CD8-positive, alpha-beta memory T cell (primary cell): ENCODE data around the gene MCF2L2. TPM values are rescaled to one million over a fixed set of nuclear protein-coding genes. Genes with fewer than 3 reads are reported as not detected.
A peak's percentile ranks its signal among the peaks of the same experiment; 100 is the strongest.

Experiments used
- CTCF ChIA-PET: fragments of 350-600 bp; sonication (Branson Sonifier 250); formaldehyde crosslinking; loops from one replicate; lab custom pipeline; 2021; ENCODE audit warnings: antibody characterized with exemption; lab: Charles Lee
- POLR2A ChIA-PET: fragments of 350-600 bp; sonication (Branson Sonifier 250); formaldehyde crosslinking; loops from one replicate; lab custom pipeline; 2021; ENCODE audit warnings: antibody characterized with exemption; lab: Charles Lee
- DNase-seq, 5 donors: peaks; one replicate each; pipeline versions ENCODE4 v3.0.0 to v3.0.0-alpha.2; 2020 to 2022; ENCODE audit warnings: mixed read lengths in 1 of 5
- H3K27ac ChIP-seq: one replicate; pipeline ENCODE4 v1.7.0; 2013; ENCODE audit warnings: low read depth, mild to moderate bottlenecking, low read length, moderate library complexity
- H3K27me3 ChIP-seq: 2 replicates; pipeline ENCODE4 v1.7.0; 2013; ENCODE audit warnings: low read length, mild to moderate bottlenecking; ENCODE audit not compliant: insufficient read depth, poor library complexity, severe bottlenecking
- H3K36me3 ChIP-seq: 2 replicates; pipeline ENCODE4 v1.7.0; 2013; ENCODE audit warnings: mild to moderate bottlenecking, low read length, moderate library complexity; ENCODE audit not compliant: insufficient read depth
- H3K4me1 ChIP-seq: 2 replicates; pipeline ENCODE4 v1.7.0; 2013; ENCODE audit warnings: mild to moderate bottlenecking, low read length, moderate library complexity; ENCODE audit not compliant: insufficient read depth
- H3K4me3 ChIP-seq: 2 replicates; pipeline ENCODE4 v1.7.0; 2013; ENCODE audit warnings: mild to moderate bottlenecking, low read length
- H3K9me3 ChIP-seq: 2 replicates; pipeline ENCODE4 v1.7.0; 2013; ENCODE audit warnings: mild to moderate bottlenecking, low read length
- H3K27ac Mint-ChIP-seq, 8 donors: one replicate each; pipeline ENCODE4 v1.8.0; 2020 to 2021; ENCODE audit warnings: mixed read lengths in 8 of 8, mild to moderate bottlenecking in 6 of 8, inconsistent platforms in 3 of 8, moderate library complexity in 3 of 8
- H3K27me3 Mint-ChIP-seq, 2 donors: one replicate each; pipeline ENCODE4 v1.8.0; 2020 to 2021; ENCODE audit warnings: mixed read lengths in 2 of 2, mild to moderate bottlenecking in 1 of 2, moderate library complexity in 1 of 2
- H3K36me3 Mint-ChIP-seq, 3 donors: one replicate each; pipeline ENCODE4 v1.8.0; 2020 to 2021; ENCODE audit warnings: mixed read lengths in 3 of 3, inconsistent platforms in 1 of 3, mild to moderate bottlenecking in 1 of 3
- H3K4me1 Mint-ChIP-seq, 3 donors: one replicate each; pipeline ENCODE4 v1.8.0; 2020 to 2021; ENCODE audit warnings: mixed read lengths in 3 of 3, inconsistent platforms in 1 of 3, mild to moderate bottlenecking in 1 of 3
- H3K4me3 Mint-ChIP-seq, 7 donors: one replicate each; pipeline ENCODE4 v1.8.0; 2020 to 2021; ENCODE audit warnings: mixed read lengths in 7 of 7, mild to moderate bottlenecking in 6 of 7, moderate library complexity in 4 of 7, inconsistent platforms in 2 of 7
- H3K9me3 Mint-ChIP-seq, 5 donors: one replicate each; pipeline ENCODE4 v1.8.0; 2020 to 2022; ENCODE audit warnings: mixed read lengths in 5 of 5, mild to moderate bottlenecking in 3 of 5, moderate library complexity in 2 of 5, inconsistent platforms in 1 of 5
- polyA plus RNA-seq: library from polyadenylated mRNA; unstranded; fragments of 300-500 nt; fragmentation: Illumina TruSeq; gene quantifications from one replicate; pipeline ENCODE4 v1.2.3, GENCODE V29; 2021
- total RNA-seq, 2 experiments: library from RNA; stranded (reverse); gene quantifications; one replicate each; pipeline ENCODE4 v1.2.3, GENCODE V29; 2021

The MCF2L2 gene
- total and polyA plus RNA-seq, 3 experiments from 2014 or later = 0.78 to 3.5 (median 2.8) TPM

GRCh38 chr3:183339461-183340086 is 88.8 kb downstream of the MCF2L2 start:
- DNase-seq = no peak
- Histone ChIP-seq H3K9me3 (no peaks in the 10 kb centered on the region), H3K36me3 (no peaks in the 10 kb centered on the region), H3K27ac (no peak overlapping the region), H3K27me3 (no peaks in the 10 kb centered on the region), H3K4me1 (no peaks in the 10 kb centered on the region), H3K4me3 (no peak overlapping the region)
- Mint-ChIP-seq H3K27ac (no peak overlapping the region), H3K4me1 (peaks cover 6 to 9% (median 8%) of the 10 kb centered on the region in 3 donors), H3K9me3 (peaks cover 0 to 1% (median 0%) of the 10 kb centered on the region in 5 donors), H3K36me3 (peaks cover 4 to 12% (median 5%) of the 10 kb centered on the region in 3 donors), H3K4me3 (no peak overlapping the region), H3K27me3 (peaks cover 0 to 1% of the 10 kb centered on the region in 2 donors)
- POLR2A ChIA-PET = no interaction called here
- CTCF ChIA-PET = no interaction called here

DNA sequence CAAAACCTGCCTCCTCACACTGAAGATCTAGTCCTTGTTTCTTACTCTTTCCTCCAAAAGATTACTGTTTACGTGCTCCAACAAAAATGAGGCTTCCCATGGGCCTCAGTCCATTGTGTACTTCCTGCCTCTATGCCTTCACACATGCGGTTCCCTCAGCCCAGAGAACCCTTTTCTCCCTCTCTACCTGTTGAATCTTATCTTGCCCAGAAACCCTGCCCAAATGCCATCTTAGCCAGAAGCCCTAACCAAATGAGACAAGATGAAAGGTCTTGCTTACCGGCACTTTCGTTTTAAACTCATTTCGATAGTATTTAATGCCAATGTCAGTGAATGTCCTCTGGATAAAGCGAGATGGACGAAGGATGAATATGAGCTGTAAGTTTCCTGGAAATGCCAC is 89.9 kb downstream of the MCF2L2 start:
- no peak overlapping the region for H3K27ac ChIP-seq
- peaks cover 6 to 9% (median 8%) of the 10 kb centered on the region in 3 donors for H3K4me1 Mint-ChIP-seq
- H3K4me3 ChIP-seq = no peak overlapping the region
- POLR2A ChIA-PET = no interaction called here
- no peaks in the 10 kb centered on the region for H3K27me3 ChIP-seq
- CTCF ChIA-PET = no interaction called here
- H3K27me3 Mint-ChIP-seq = no peaks in the 10 kb centered on the region
- DNase-seq = no peak
- H3K9me3 ChIP-seq = no peaks in the 10 kb centered on the region
- H3K9me3 Mint-ChIP-seq = no peaks in the 10 kb centered on the region
- H3K27ac Mint-ChIP-seq = no peak overlapping the region
- H3K36me3 ChIP-seq = no peaks in the 10 kb centered on the region
- peaks cover 4 to 14% (median 5%) of the 10 kb centered on the region in 3 donors for H3K36me3 Mint-ChIP-seq
- no peaks in the 10 kb centered on the region for H3K4me1 ChIP-seq
- H3K4me3 Mint-ChIP-seq = no peak overlapping the region

- Mint-ChIP-seq H3K9me3 (no peaks in the 10 kb centered on the region), H3K36me3 (peaks cover 5 to 6% (median 5%) of the 10 kb centered on the region in 3 donors), H3K4me3 (no peak overlapping the region), H3K4me1 (no peaks in the 10 kb centered on the region), H3K27me3 (peaks cover 0 to 1% of the 10 kb centered on the region in 2 donors), H3K27ac (no peak overlapping the region)
- ChIA-PET CTCF (no interaction called here), POLR2A (no interaction called here)
- no peaks in the 10 kb centered on the region for H3K36me3 ChIP-seq
- no peak overlapping the region for H3K27ac ChIP-seq
- H3K4me3 ChIP-seq = no peak overlapping the region
- no peaks in the 10 kb centered on the region for H3K9me3 ChIP-seq
- no peaks in the 10 kb centered on the region for H3K27me3 ChIP-seq
- DNase-seq = no peak
- H3K4me1 ChIP-seq = no peaks in the 10 kb centered on the region
These were observed 95.9 kb downstream of the MCF2L2 start for GRCh38 chr3:183332487-183332886.

GRCh38 chr3:183331498-183331897 is 96.9 kb downstream of the MCF2L2 start:
- POLR2A ChIA-PET = no interaction called here
- Histone ChIP-seq H3K4me1 (no peaks in the 10 kb centered on the region), H3K36me3 (no peaks in the 10 kb centered on the region), H3K9me3 (no peaks in the 10 kb centered on the region), H3K27me3 (no peaks in the 10 kb centered on the region), H3K27ac (peak overlapping the region; percentile 29), H3K4me3 (no peak overlapping the region)
- no peaks in the 10 kb centered on the region for H3K4me1 Mint-ChIP-seq
- peaks cover 0 to 1% of the 10 kb centered on the region in 2 donors for H3K27me3 Mint-ChIP-seq
- peaks cover 2 to 6% (median 5%) of the 10 kb centered on the region in 3 donors for H3K36me3 Mint-ChIP-seq
- no peak overlapping the region for H3K27ac Mint-ChIP-seq
- no peak for DNase-seq
- CTCF ChIA-PET = no interaction called here
- H3K4me3 Mint-ChIP-seq = no peak overlapping the region
- H3K9me3 Mint-ChIP-seq = no peaks in the 10 kb centered on the region

GRCh38 chr3:183330881-183331280 is 97.5 kb downstream of the MCF2L2 start:
- CTCF ChIA-PET = no interaction called here
- Mint-ChIP-seq H3K27ac (peak overlapping the region in 1 of 8 donors; percentile 43), H3K9me3 (no peaks in the 10 kb centered on the region), H3K4me1 (no peaks in the 10 kb centered on the region), H3K27me3 (peaks cover 0 to 1% of the 10 kb centered on the region in 2 donors), H3K36me3 (peaks cover 2 to 7% (median 5%) of the 10 kb centered on the region in 3 donors), H3K4me3 (no peak overlapping the region)
- H3K4me1 ChIP-seq = no peaks in the 10 kb centered on the region
- H3K27ac ChIP-seq = peak overlapping the region; percentile 29
- H3K9me3 ChIP-seq = no peaks in the 10 kb centered on the region
- no peak overlapping the region for H3K4me3 ChIP-seq
- no peak for DNase-seq
- no peaks in the 10 kb centered on the region for H3K27me3 ChIP-seq
- H3K36me3 ChIP-seq = no peaks in the 10 kb centered on the region
- POLR2A ChIA-PET = no interaction called here

GRCh38 chr3:183329543-183329942 is 98.9 kb downstream of the MCF2L2 start:
- no peaks in the 10 kb centered on the region for H3K27me3 ChIP-seq
- Mint-ChIP-seq H3K36me3 (peaks cover 2 to 7% (median 5%) of the 10 kb centered on the region in 3 donors), H3K4me1 (no peaks in the 10 kb centered on the region), H3K27ac (no peak overlapping the region), H3K27me3 (peaks cover 0 to 1% of the 10 kb centered on the region in 2 donors), H3K4me3 (no peak overlapping the region), H3K9me3 (no peaks in the 10 kb centered on the region)
- H3K36me3 ChIP-seq = no peaks in the 10 kb centered on the region
- no peaks in the 10 kb centered on the region for H3K9me3 ChIP-seq
- H3K27ac ChIP-seq = no peak overlapping the region
- H3K4me3 ChIP-seq = no peak overlapping the region
- CTCF ChIA-PET = no interaction called here
- POLR2A ChIA-PET = no interaction called here
- no peak for DNase-seq
- no peaks in the 10 kb centered on the region for H3K4me1 ChIP-seq

- Histone ChIP-seq H3K9me3 (no peaks in the 10 kb centered on the region), H3K4me3 (no peak overlapping the region), H3K36me3 (no peaks in the 10 kb centered on the region), H3K4me1 (no peaks in the 10 kb centered on the region), H3K27me3 (no peaks in the 10 kb centered on the region), H3K27ac (no peak overlapping the region)
- DNase-seq = no peak
- no peak overlapping the region for H3K4me3 Mint-ChIP-seq
- no peaks in the 10 kb centered on the region for H3K9me3 Mint-ChIP-seq
- no peaks in the 10 kb centered on the region for H3K4me1 Mint-ChIP-seq
- H3K36me3 Mint-ChIP-seq = peaks cover 0 to 7% (median 5%) of the 10 kb centered on the region in 3 donors
- ChIA-PET POLR2A (no interaction called here), CTCF (interaction anchor here (1.5 kb wide), 1 partner anchor 8 kb away, joined by 4 read pairs; no protein-coding TSS in a partner anchor)
- H3K27me3 Mint-ChIP-seq = peaks cover 0 to 1% of the 10 kb centered on the region in 2 donors
- no peak overlapping the region for H3K27ac Mint-ChIP-seq
These were observed 99.6 kb downstream of the MCF2L2 start for GRCh38 chr3:183328823-183329222.

- H3K9me3 Mint-ChIP-seq = no peaks in the 10 kb centered on the region
- DNase-seq = no peak
These were observed 100.3 kb downstream of the MCF2L2 start for GRCh38 chr3:183328164-183328563.

More at GRCh38 chr3:183328164-183328563, 100.3 kb downstream of the MCF2L2 start:
- Histone ChIP-seq H3K4me1 (no peaks in the 10 kb centered on the region), H3K27me3 (no peaks in the 10 kb centered on the region), H3K4me3 (no peak overlapping the region), H3K36me3 (no peaks in the 10 kb centered on the region), H3K27ac (no peak overlapping the region), H3K9me3 (no peaks in the 10 kb centered on the region)
- H3K36me3 Mint-ChIP-seq = peaks cover under 1 to 7% (median 5%) of the 10 kb centered on the region in 3 donors
- H3K27me3 Mint-ChIP-seq = peaks cover 0 to 1% of the 10 kb centered on the region in 2 donors
- H3K27ac Mint-ChIP-seq = no peak overlapping the region
- H3K4me1 Mint-ChIP-seq = no peaks in the 10 kb centered on the region
- POLR2A ChIA-PET = no interaction called here
- H3K4me3 Mint-ChIP-seq = no peak overlapping the region
- CTCF ChIA-PET = interaction anchor here (1.5 kb wide), 1 partner anchor 9 kb away, joined by 4 read pairs; no protein-coding TSS in a partner anchor
